Kidney epithelial cell (primary cell): ENCODE measurements around the gene ZBTB38. TPM values are rescaled to one million over a fixed set of nuclear protein-coding genes. Genes with fewer than 3 reads are reported as not detected.

Experiments used
- DNase-seq: peaks from one replicate; pipeline ENCODE4 v3.0.0-alpha.2; 2010; ENCODE audit warnings: low read depth
- H3K27me3 ChIP-seq: 2 replicates; pipeline ENCODE4 v1.6.0; 2011; ENCODE audit warnings: low read length; ENCODE audit not compliant: control insufficient read depth, insufficient read depth
- H3K36me3 ChIP-seq: 2 replicates; pipeline ENCODE4 v1.5.1; 2011; ENCODE audit warnings: low read length; ENCODE audit not compliant: control insufficient read depth, insufficient read depth
- H3K4me3 ChIP-seq: 2 replicates; pipeline ENCODE4 v1.5.1; 2011; ENCODE audit warnings: low read depth, mild to moderate bottlenecking, control low read depth, low read length
- total RNA-seq: library from RNA; depleted of rRNA; stranded (reverse); fragments of >200 nt; gene quantifications from 2 replicates; pipeline ENCODE4 v1.2.3, GENCODE V29; 2015
- TF ChIP-seq, protein P1 (sequence below): IDR thresholded peaks from 2 replicates; pipeline ENCODE4 v1.5.1; 2011; ENCODE audit warnings: mild to moderate bottlenecking, moderate library complexity, low read length, control low read depth, inconsistent platforms; ENCODE audit not compliant: insufficient read depth, poor library complexity, severe bottlenecking

ZBTB38 gene
- total RNA-seq, 1 donor from 2014 or later: 87.0 TPM

DNA sequence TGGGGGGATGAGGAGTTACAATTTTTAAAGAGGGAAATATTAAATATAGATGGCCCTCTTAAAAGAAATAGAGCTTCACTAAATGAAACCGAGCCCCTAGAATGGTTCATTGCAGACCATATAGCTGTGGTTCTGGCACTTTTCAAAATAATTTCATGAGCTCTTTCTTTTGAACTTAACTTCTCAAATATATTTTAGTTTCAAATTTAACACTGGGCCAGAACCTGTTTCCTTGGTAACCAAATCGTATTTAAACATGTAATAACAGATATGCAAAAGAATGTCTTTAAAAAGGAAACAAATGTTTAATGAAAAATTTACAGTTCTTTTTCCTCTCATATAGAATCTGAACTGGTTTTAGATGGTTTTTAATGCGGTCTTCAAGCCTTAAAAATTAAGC is 20.1 kb downstream of the ZBTB38 start:
- Histone ChIP-seq H3K27me3 (no peaks in the 10 kb centered on the region), H3K4me3 (no peak overlapping the region), H3K36me3 (no peaks in the 10 kb centered on the region)
- no peak for DNase-seq
- TF ChIP-seq, protein P1, sequence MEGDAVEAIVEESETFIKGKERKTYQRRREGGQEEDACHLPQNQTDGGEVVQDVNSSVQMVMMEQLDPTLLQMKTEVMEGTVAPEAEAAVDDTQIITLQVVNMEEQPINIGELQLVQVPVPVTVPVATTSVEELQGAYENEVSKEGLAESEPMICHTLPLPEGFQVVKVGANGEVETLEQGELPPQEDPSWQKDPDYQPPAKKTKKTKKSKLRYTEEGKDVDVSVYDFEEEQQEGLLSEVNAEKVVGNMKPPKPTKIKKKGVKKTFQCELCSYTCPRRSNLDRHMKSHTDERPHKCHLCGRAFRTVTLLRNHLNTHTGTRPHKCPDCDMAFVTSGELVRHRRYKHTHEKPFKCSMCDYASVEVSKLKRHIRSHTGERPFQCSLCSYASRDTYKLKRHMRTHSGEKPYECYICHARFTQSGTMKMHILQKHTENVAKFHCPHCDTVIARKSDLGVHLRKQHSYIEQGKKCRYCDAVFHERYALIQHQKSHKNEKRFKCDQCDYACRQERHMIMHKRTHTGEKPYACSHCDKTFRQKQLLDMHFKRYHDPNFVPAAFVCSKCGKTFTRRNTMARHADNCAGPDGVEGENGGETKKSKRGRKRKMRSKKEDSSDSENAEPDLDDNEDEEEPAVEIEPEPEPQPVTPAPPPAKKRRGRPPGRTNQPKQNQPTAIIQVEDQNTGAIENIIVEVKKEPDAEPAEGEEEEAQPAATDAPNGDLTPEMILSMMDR: no peak

DNA sequence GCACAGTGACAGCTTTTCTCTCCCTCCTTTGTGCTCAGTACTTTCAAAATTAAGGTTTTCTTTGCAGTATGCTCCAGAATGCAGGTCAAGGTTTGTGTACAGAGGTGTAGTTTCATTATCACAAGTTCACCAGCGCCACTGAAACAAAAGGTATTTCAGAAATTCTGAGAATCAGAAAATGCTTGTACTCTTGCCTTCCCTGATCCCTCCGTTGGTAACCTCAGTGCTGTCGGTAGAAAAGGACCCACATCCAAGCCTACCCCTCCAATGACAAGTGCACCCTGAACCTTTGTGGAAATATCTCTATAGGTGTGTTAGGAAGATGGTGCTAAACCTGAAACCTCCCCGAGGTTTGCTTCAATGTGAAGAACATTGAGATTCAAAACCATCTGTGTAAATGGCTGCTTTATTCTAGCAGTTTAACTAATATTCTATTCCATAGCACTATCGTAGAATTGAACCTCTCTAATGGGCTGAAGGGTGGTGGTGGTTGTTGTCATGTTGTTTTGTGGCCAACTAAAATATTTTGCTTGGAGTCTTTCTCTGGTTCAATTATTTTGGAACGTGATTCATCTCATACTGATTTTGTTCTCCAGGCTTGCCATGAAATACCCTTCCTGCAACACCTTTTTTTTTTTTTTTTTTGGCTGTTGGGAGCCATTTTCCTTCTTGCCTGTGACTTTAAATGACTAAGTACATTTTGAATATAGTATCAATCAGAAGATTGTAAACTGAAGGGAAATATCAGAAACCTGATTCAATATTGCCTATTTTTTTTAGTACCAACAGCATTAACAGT is 20.7 kb downstream of the ZBTB38 start:
- TF ChIP-seq, protein P1: no peak
- no peaks in the 10 kb centered on the region for H3K36me3 ChIP-seq
- no peak overlapping the region for H3K4me3 ChIP-seq
- DNase-seq: no peak
- H3K27me3 ChIP-seq: no peaks in the 10 kb centered on the region

DNA sequence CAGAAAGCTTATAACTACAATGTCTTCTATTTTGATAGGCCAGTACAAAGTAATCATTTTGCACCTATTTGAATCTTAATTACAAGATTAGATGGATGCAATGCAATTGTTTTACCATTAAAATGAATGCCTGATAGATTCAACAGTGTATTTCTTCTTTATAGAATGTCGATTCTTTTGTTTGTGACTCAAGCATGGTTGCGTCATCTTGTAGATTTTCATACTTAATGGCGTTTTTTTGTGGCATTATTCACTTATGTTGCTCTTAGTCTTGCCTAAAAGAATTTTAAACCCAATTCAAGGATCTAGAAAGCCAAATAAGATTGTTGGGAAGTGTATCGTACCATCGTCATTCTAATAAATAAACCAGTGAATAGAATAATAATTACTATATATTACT is 21.4 kb downstream of the ZBTB38 start:
- no peak for DNase-seq
- no peaks in the 10 kb centered on the region for H3K27me3 ChIP-seq
- no peak overlapping the region for H3K4me3 ChIP-seq
- H3K36me3 ChIP-seq: no peaks in the 10 kb centered on the region
- TF ChIP-seq, protein P1: no peak

DNA sequence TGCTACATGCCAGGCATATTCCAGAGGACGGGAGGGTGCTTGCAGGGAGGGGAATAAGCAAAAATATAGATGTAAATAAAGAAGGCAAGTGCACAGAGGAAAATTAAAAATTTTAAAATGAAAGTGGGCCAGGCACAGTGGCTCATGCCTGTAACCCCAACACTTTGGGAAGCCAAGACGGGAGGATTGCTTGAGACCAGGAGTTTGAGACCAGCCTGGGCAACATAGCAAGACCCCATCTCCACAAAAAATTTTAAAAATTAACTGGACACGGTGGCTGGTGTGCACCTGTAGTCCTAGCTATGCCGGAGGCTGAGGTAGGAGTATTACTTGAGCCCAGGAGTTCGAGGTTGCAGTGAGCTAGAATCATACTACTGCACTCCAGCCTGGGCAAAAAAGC is 22.4 kb downstream of the ZBTB38 start:
- TF ChIP-seq, protein P1: no peak
- no peaks in the 10 kb centered on the region for H3K27me3 ChIP-seq
- no peak for DNase-seq

DNA sequence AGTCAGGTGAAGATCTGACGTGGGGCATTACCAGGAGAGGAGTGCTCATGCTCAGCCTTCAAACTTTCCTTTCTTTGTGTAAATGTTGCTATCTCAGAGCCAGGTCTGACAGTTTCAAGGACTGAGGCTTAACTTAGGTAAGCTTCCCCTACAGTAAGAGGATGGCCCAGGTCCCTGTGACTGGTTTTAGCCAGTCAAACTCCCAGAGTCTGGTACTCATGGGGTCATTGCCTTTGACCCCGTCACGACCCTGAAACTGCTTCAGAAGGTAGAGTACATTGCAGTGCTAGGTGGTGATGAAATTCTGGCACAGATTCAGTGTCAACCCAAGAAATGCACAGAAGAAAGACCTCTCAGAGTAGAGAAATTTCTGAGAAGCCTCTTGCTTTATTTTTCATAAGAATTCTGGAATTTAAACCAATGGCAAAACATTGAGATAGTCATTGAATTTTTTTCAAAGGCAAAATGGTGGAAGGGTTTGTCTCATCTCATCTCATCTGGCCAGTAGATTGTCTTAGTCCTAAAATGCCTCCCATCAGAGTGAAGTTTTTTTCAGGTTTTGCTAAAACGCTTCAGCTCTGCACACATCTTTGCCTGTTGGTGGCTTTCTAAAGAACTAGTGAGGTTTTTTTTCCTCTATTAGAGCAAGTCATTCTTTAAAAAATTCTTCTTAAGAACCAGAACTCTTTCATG is 23.1 kb downstream of the ZBTB38 start:
- no peak for DNase-seq
- Histone ChIP-seq H3K27me3 (no peaks in the 10 kb centered on the region), H3K36me3 (no peaks in the 10 kb centered on the region), H3K4me3 (no peak overlapping the region)
- TF ChIP-seq, protein P1: no peak

More for the DNA sequence above, 22.4 kb downstream of the ZBTB38 start:
- Histone ChIP-seq H3K36me3 (no peaks in the 10 kb centered on the region), H3K4me3 (no peak overlapping the region)

DNA sequence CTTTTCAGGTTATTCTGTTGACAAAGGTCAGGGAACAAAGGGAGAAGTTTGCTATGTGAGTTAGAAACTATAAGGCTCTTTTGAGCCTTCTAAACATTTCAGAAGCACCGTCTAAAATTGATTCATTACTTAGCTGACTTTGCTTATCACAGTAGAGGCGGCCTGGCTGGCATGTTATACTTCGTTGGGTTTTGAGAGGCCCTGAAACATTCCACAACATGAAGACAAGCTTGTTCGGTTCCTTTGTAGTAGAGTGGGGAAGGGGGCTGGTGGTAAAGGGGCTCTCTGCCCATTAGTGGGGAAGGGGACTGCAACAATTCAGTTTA is 23.6 kb downstream of the ZBTB38 start:
- TF ChIP-seq, protein P1: no peak
- DNase-seq: no peak
- Histone ChIP-seq H3K36me3 (no peaks in the 10 kb centered on the region), H3K27me3 (no peaks in the 10 kb centered on the region), H3K4me3 (no peak overlapping the region)
